Right renal pelvis (tissue), 4 donors: ENCODE data around the gene SCN8A. TPM values are rescaled to one million over a fixed set of nuclear protein-coding genes. Genes with fewer than 3 reads are reported as not detected.
"Not testable (repeated sequence)": the region's sequence is repeated elsewhere in the genome, so short reads cannot be mapped to it uniquely, and the experiment has no call there.

Experiments used
- DNase-seq, 4 donors: peaks; one replicate each; pipeline ENCODE4 v3.0.0-alpha.2; 2013; ENCODE audit warnings: low read depth in 4 of 4, low spot score in 3 of 4, missing footprints in 1 of 4
- polyA plus RNA-seq, 4 donors: library from polyadenylated mRNA; unstranded; fragments of 120-200 nt; gene quantifications; one replicate each; pipeline ENCODE4 v1.2.1, GENCODE V29; 2013; ENCODE audit not compliant: insufficient read length in 4 of 4

SCN8A gene
- polyA plus RNA-seq, 4 donors: 1.3 to 2.0 (median 1.6) TPM

GRCh38 chr12:51826881-51827280 is 235.8 kb downstream of the SCN8A start:
- no peak for DNase-seq

DNA sequence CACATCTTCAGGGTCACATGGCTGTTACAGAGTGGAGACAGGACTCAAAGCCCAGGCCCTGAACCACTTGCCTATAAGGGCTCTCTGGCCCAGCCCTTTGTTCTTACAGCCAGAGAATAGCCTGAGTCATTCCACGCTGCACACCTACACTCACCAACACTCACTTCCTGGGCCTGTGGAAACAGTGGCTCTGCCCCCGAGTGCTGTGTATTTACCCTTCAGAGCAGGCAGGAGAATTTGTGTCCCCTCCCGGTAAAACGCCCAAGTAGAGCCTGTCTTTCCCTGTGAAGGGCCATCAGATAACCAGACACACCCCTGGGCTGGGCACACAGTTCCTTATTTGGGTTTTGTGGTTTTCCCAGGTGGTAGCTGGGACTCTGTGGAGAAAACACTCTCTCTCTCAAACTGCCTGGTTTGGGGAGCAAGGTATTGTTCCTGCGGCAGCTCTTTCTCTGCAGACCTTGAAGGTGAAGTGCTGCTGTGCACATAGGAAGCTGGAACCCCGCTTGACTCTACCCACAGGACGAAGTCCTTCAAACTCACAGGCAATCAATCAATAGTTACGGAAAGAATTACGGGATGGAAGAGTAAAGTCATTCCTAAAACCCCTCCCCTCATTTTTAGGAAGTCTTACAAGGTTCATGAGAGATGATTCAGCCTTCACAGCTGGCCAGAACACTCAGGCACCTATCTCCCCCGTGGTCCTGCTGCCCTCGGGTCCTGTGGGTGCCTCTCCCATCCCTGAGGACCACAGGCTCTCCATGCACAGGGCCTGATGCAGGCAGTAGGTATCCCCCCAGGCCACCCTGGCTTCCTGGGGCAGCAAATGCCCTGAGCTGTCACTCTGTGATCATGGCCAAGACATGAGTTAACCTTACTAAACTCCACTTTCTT is 237.1 kb downstream of the SCN8A start:
- no peak for DNase-seq

- DNase-seq: no peak
These were observed 238.0 kb downstream of the SCN8A start for GRCh38 chr12:51829011-51829481.

GRCh38 chr12:51829641-51830040 is 238.6 kb downstream of the SCN8A start:
- DNase-seq: no peak

DNA sequence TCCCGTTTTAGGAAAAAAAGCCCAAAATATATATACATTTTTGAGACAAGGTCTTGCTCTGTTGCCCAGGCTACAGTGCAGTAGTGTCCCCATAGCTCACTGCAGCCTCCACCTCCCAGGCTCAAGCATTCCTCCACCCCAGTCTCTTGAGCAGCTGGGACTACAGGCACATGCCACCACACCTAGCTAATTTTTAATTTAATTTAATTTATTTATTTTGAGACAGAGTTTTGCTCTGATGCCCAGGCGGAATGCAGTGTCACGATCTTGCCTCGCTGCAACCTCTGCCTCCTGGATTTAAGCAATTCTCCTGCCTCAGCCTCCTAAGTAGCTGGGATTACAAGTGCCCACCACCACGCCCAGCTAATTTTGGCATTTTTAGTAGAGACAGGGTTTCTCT is 240.8 kb downstream of the SCN8A start:
- DNase-seq: not testable (repeated sequence)

GRCh38 chr12:51832354-51833107 is 241.5 kb downstream of the SCN8A start:
- no peak for DNase-seq

GRCh38 chr12:51833448-51834227 is 242.6 kb downstream of the SCN8A start:
- no peak for DNase-seq

GRCh38 chr12:51834411-51834810 is 243.4 kb downstream of the SCN8A start:
- no peak for DNase-seq

- no peak for DNase-seq
These were observed 245.2 kb downstream of the SCN8A start for GRCh38 chr12:51836041-51836826.

GRCh38 chr12:51836827-51837173 is 245.8 kb downstream of the SCN8A start:
- DNase-seq: no peak

DNA sequence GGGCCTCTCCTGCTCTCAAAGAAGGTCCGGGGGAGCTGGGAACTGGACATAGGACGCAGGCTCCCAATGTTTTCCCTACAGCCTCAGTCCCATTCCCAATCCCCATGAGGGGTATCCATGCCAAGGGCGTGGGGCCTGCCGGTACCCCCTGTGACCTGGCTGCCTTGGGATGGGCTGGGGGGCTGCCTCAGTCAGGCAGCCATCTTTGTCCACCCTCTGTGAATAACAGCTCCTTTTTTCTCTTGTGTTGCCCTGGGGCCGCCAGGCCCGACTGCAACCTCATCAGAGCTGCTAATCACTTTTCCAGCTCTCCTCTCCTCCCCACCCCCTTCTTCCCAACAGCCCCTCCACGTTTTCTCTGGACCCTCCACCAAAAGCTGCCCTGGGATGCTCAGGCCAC is 246.3 kb downstream of the SCN8A start:
- DNase-seq: no peak

DNA sequence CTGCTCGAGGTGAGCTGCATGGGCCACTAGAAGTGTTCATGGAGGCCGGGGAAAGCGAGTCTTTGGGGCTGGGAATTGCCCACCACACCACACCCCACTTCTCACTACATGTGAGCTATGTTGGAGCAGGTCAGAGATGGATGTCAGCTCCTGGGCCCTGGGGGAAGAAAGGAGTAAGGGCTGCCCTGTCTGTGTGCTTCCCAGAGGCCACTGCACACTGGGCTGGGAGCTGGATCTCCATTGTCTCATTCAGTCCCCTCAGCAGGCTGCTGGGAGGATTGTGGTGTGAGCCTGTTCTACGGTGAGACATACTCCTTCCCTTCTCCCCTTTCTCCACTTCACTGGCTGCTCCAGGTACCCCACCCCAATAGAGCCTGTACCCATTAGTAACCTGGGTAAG is 247.0 kb downstream of the SCN8A start:
- DNase-seq: no peak

DNA sequence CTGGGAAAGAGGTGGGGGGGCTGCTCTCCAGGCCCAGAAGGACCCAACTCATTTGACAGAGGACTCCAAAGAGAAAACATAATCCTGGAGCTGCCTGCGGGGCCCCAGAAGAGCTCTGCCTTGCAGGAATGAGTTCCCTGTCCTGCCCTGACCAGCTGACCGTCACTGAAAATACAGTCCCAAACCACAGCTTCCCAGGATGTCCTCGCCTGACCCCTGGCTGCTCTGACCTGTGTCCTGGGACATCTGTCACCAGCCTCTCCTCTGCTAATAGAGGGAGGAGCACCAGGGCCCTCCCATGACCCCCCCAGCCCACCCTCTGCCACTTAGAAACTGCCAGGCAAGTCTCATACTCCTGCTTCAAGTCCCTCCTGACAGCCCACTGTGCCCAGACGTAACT is 247.7 kb downstream of the SCN8A start:
- DNase-seq: no peak

- DNase-seq: no peak
These were observed 248.4 kb downstream of the SCN8A start for GRCh38 chr12:51839310-51839947.

DNA sequence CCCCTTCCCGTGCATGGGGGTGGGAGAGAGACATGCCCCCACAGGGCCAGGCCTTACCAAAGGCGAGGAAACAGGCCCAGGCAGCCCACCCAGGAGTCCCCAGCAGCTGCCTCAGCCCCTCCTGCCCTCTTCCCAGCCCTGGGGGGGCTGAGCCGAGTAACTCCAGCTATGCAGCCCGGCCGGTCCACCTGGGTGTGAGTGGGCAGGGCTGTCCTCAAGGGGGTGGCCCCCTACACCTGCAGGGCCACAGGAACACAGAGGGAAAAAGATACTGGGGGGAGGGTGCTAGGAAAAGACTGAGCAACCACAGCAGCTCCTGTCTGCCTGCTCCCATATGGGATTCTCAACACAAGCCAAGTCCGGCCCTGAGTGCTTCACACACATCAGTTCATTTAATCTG is 249.9 kb downstream of the SCN8A start:
- no peak for DNase-seq

DNA sequence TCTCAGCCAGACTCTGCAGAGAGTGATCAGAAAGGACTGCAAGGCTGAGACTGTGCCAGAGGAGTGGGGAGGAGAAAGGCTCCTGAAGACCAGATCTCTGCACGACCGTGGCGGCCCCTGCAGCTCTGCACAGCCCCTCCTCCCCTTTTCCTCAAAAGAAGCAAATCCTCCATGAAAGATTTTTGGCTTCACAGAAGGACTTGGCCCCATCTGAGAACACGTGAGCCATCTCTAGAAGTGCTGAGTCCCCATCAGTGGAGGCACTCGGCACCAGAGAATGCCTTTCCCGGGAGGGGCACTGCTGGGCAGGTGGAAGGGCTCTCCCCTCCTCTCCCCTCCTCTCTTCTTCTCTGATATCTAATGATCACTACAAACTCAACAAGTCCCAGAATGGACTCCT is 250.7 kb downstream of the SCN8A start:
- no peak for DNase-seq

DNA sequence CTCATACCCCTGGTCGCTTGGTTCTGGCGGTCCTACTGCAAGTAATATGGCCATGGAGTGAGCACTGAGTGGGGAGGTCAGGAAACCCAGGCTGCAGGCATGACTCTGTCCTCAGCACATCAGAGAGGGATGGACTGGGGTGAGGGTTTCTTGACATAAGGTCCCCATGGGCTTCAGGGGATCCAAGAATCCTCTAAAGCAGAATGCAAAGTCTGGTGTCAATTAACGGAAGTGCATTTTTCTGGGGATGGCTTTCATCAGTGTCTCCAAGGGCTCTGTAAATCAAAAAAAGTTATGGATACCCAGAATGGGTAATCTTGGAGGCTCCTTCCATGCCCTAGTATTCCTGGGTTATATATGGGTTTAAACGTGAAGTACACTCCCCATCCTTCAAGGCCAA is 253.8 kb downstream of the SCN8A start:
- DNase-seq: no peak

GRCh38 chr12:51845482-51845881 is 254.4 kb downstream of the SCN8A start:
- no peak for DNase-seq

DNA sequence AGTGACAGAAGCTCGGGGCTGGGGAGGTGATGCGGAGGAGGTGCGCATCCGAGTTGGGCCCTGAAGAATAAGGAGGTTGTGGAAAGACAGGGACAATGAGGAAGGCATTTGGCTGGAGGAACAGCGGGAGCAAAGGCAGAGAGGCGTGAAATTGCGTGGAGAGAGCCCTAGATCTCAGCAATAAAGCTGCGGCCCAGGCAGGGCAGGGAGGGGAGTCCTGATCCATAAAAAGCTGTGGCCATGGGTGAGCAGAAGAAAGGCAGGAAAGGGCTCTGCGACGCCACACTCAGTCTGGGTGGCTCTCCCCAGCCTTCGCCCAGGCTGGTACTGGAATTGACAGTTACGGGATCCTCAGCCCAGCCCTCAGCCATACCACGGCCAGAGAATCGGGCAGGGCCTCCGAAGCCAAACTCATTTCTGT is 255.2 kb downstream of the SCN8A start:
- no peak for DNase-seq
